AML-193 (cell line): ENCODE results near the gene LSAMP.
"Not testable (repeated sequence)": the region's sequence is repeated elsewhere in the genome, so short reads cannot be mapped to it uniquely, and the experiment has no call there.

Experiments
- DNase-seq, 2 experiments: peaks; one replicate each; lab custom pipeline; 2025; lab: John Stamatoyannopoulos, UW

LSAMP gene

GRCh38 chr3:115792206-115792955, 652.9 kb downstream of the LSAMP start:
- no peak for DNase-seq

- not testable (repeated sequence) for DNase-seq
Observed at GRCh38 chr3:115791271-115792153, 653.8 kb downstream of the LSAMP start.

- no peak for DNase-seq
Observed at GRCh38 chr3:115790759-115791158, 654.5 kb downstream of the LSAMP start.

- no peak for DNase-seq
Observed at GRCh38 chr3:115789481-115789880, 655.8 kb downstream of the LSAMP start.

- DNase-seq: no peak
Observed at GRCh38 chr3:115788921-115789470, 656.3 kb downstream of the LSAMP start.

GRCh38 chr3:115787818-115788217, 657.5 kb downstream of the LSAMP start:
- no peak for DNase-seq

GRCh38 chr3:115785782-115786181, 659.5 kb downstream of the LSAMP start:
- no peak for DNase-seq

GRCh38 chr3:115784739-115785536, 660.3 kb downstream of the LSAMP start:
- DNase-seq: no peak

GRCh38 chr3:115783938-115784738, 661.1 kb downstream of the LSAMP start:
- peak; percentile 66 to 76 for DNase-seq

- not testable (repeated sequence) for DNase-seq
Observed at GRCh38 chr3:115783426-115783825, 661.9 kb downstream of the LSAMP start.

- DNase-seq: no peak
Observed at GRCh38 chr3:115779011-115779410, 666.3 kb downstream of the LSAMP start.

GRCh38 chr3:115772951-115773350, 672.3 kb downstream of the LSAMP start:
- DNase-seq: no peak

GRCh38 chr3:115768661-115769060, 676.6 kb downstream of the LSAMP start:
- no peak for DNase-seq

GRCh38 chr3:115766587-115767482, 678.5 kb downstream of the LSAMP start:
- DNase-seq: no peak

GRCh38 chr3:115761927-115762305, 683.4 kb downstream of the LSAMP start:
- no peak for DNase-seq

- no peak for DNase-seq
Observed at GRCh38 chr3:115760716-115761115, 684.6 kb downstream of the LSAMP start.

GRCh38 chr3:115758076-115758763, 687.1 kb downstream of the LSAMP start:
- DNase-seq: no peak

- DNase-seq: not testable (repeated sequence)
Observed at GRCh38 chr3:115752978-115753377, 692.3 kb downstream of the LSAMP start.
